ENCODE results near the gene MCUB.

The MCUB gene

GRCh38 chr4:109622626-109623025, 62.6 kb downstream of the MCUB start:
- intact Hi-C loops (cut with micrococcal nuclease), result no loop called here
- Mint-ChIP-seq H3K4me1 (ENCODE audit: low read depth) (peaks cover 4% of the 10 kb centered on the region), H3K27me3 (no peaks in the 10 kb centered on the region), H3K27ac (no peak overlapping the region), H3K4me3 (no peak overlapping the region), H3K36me3 (ENCODE audit: low read depth) (peaks cover 11% of the 10 kb centered on the region), H3K9me3 (no peaks in the 10 kb centered on the region)

GRCh38 chr4:109624536-109624935, 64.5 kb downstream of the MCUB start:
- Mint-ChIP-seq H3K27me3 (no peaks in the 10 kb centered on the region), H3K27ac (no peak overlapping the region), H3K9me3 (no peaks in the 10 kb centered on the region), H3K4me1 (ENCODE audit: low read depth) (peaks cover 13% of the 10 kb centered on the region), H3K36me3 (ENCODE audit: low read depth) (peaks cover 7% of the 10 kb centered on the region), H3K4me3 (no peak overlapping the region)
- intact Hi-C loops (cut with micrococcal nuclease), result no loop called here

- Mint-ChIP-seq H3K4me1 (ENCODE audit: low read depth) (peaks cover 19% of the 10 kb centered on the region), H3K36me3 (ENCODE audit: low read depth) (peaks cover 7% of the 10 kb centered on the region), H3K27ac (no peak overlapping the region), H3K4me3 (no peak overlapping the region), H3K9me3 (no peaks in the 10 kb centered on the region), H3K27me3 (no peaks in the 10 kb centered on the region)
- intact Hi-C loops (cut with micrococcal nuclease), result no loop called here
Measured at GRCh38 chr4:109627361-109627760, 67.3 kb downstream of the MCUB start.

GRCh38 chr4:109629775-109630174, 69.7 kb downstream of the MCUB start:
- H3K27me3 Mint-ChIP-seq, result no peaks in the 10 kb centered on the region
- intact Hi-C loops (cut with micrococcal nuclease), result no loop called here
- H3K4me1 Mint-ChIP-seq (ENCODE audit: low read depth), result peaks cover 19% of the 10 kb centered on the region
- no peak overlapping the region for H3K27ac Mint-ChIP-seq
- H3K36me3 Mint-ChIP-seq (ENCODE audit: low read depth), result peaks cover 5% of the 10 kb centered on the region
- no peak overlapping the region for H3K4me3 Mint-ChIP-seq
- no peaks in the 10 kb centered on the region for H3K9me3 Mint-ChIP-seq

GRCh38 chr4:109631532-109632108, 71.6 kb downstream of the MCUB start:
- peaks cover 5% of the 10 kb centered on the region for H3K36me3 Mint-ChIP-seq (ENCODE audit: low read depth)

GRCh38 chr4:109640644-109641043, 80.6 kb downstream of the MCUB start:
- intact Hi-C loops (cut with micrococcal nuclease), result no loop called here
- no peaks in the 10 kb centered on the region for H3K4me1 Mint-ChIP-seq (ENCODE audit: low read depth)
- H3K36me3 Mint-ChIP-seq (ENCODE audit: low read depth), result no peaks in the 10 kb centered on the region
- no peak overlapping the region for H3K4me3 Mint-ChIP-seq
- H3K27ac Mint-ChIP-seq, result no peak overlapping the region
- peaks cover 16% of the 10 kb centered on the region for H3K9me3 Mint-ChIP-seq
- H3K27me3 Mint-ChIP-seq, result no peaks in the 10 kb centered on the region

More at GRCh38 chr4:109631532-109632108, 71.6 kb downstream of the MCUB start:
- Mint-ChIP-seq H3K9me3 (peaks cover 8% of the 10 kb centered on the region), H3K27me3 (no peaks in the 10 kb centered on the region), H3K4me3 (no peak overlapping the region), H3K4me1 (ENCODE audit: low read depth) (peaks cover 19% of the 10 kb centered on the region), H3K27ac (peak overlapping the region; percentile 28)
- intact Hi-C loops (cut with micrococcal nuclease), result no loop called here

- H3K27me3 Mint-ChIP-seq, result no peaks in the 10 kb centered on the region
- H3K4me1 Mint-ChIP-seq (ENCODE audit: low read depth), result peaks cover 7% of the 10 kb centered on the region
- peaks cover 9% of the 10 kb centered on the region for H3K9me3 Mint-ChIP-seq
- intact Hi-C loops (cut with micrococcal nuclease), result no loop called here
- H3K36me3 Mint-ChIP-seq (ENCODE audit: low read depth), result peaks cover 6% of the 10 kb centered on the region
- H3K27ac Mint-ChIP-seq, result no peak overlapping the region
- H3K4me3 Mint-ChIP-seq, result no peak overlapping the region
Measured at GRCh38 chr4:109645874-109646710, 86.0 kb downstream of the MCUB start.

- Mint-ChIP-seq H3K4me3 (no peak overlapping the region), H3K9me3 (peaks cover 22% of the 10 kb centered on the region), H3K4me1 (ENCODE audit: low read depth) (peaks cover 7% of the 10 kb centered on the region), H3K36me3 (ENCODE audit: low read depth) (peaks cover 19% of the 10 kb centered on the region), H3K27me3 (no peaks in the 10 kb centered on the region), H3K27ac (no peak overlapping the region)
- intact Hi-C loops (cut with micrococcal nuclease), result no loop called here
Measured at GRCh38 chr4:109648266-109648996, 88.4 kb downstream of the MCUB start.

- Mint-ChIP-seq H3K4me1 (ENCODE audit: low read depth) (peaks cover 7% of the 10 kb centered on the region), H3K9me3 (peaks cover 22% of the 10 kb centered on the region), H3K27me3 (no peaks in the 10 kb centered on the region), H3K27ac (no peak overlapping the region), H3K4me3 (no peak overlapping the region), H3K36me3 (ENCODE audit: low read depth) (peaks cover 19% of the 10 kb centered on the region)
- intact Hi-C loops (cut with micrococcal nuclease), result no loop called here
Measured at GRCh38 chr4:109648997-109649575, 89.0 kb downstream of the MCUB start.

GRCh38 chr4:109649872-109650271, 89.8 kb downstream of the MCUB start:
- Mint-ChIP-seq H3K9me3 (peaks cover 22% of the 10 kb centered on the region), H3K36me3 (ENCODE audit: low read depth) (peaks cover 19% of the 10 kb centered on the region), H3K4me3 (no peak overlapping the region), H3K4me1 (ENCODE audit: low read depth) (peaks cover 7% of the 10 kb centered on the region), H3K27me3 (no peaks in the 10 kb centered on the region), H3K27ac (no peak overlapping the region)
- intact Hi-C loops (cut with micrococcal nuclease), result no loop called here

- Mint-ChIP-seq H3K36me3 (ENCODE audit: low read depth) (peaks cover 13% of the 10 kb centered on the region), H3K4me3 (no peak overlapping the region), H3K27ac (no peak overlapping the region), H3K9me3 (peaks cover 13% of the 10 kb centered on the region), H3K27me3 (no peaks in the 10 kb centered on the region), H3K4me1 (ENCODE audit: low read depth) (no peaks in the 10 kb centered on the region)
- intact Hi-C loops (cut with micrococcal nuclease), result no loop called here
Measured at GRCh38 chr4:109655396-109655795, 95.3 kb downstream of the MCUB start.

- Mint-ChIP-seq H3K4me3 (no peak overlapping the region), H3K36me3 (ENCODE audit: low read depth) (peaks cover 7% of the 10 kb centered on the region), H3K27ac (no peak overlapping the region), H3K4me1 (ENCODE audit: low read depth) (no peaks in the 10 kb centered on the region), H3K9me3 (no peaks in the 10 kb centered on the region), H3K27me3 (no peaks in the 10 kb centered on the region)
- intact Hi-C loops (cut with micrococcal nuclease), result no loop called here
Measured at GRCh38 chr4:109657854-109658418, 97.9 kb downstream of the MCUB start.

GRCh38 chr4:109658871-109659410, 98.9 kb downstream of the MCUB start:
- Mint-ChIP-seq H3K4me1 (ENCODE audit: low read depth) (no peaks in the 10 kb centered on the region), H3K36me3 (ENCODE audit: low read depth) (peaks cover 7% of the 10 kb centered on the region), H3K27ac (no peak overlapping the region), H3K9me3 (no peaks in the 10 kb centered on the region), H3K27me3 (no peaks in the 10 kb centered on the region), H3K4me3 (no peak overlapping the region)
- intact Hi-C loops (cut with micrococcal nuclease), result no loop called here

All from dendritic cell treated with granulocyte-macrophage colony-stimulating factor and Interleukin-4, amounts not matched to agents 40 ng/mL and 50 ng/mL, for 4 days (primary cell).